GM18499 (cell line): ENCODE results near the gene IGF2BP2.
"Not testable (repeated sequence)": the region's sequence is repeated elsewhere in the genome, so short reads cannot be mapped to it uniquely, and the experiment has no call there.

ENCODE experiments used
- ATAC-seq: cut with Tn5 transposase; IDR thresholded peaks from one replicate; pipeline ENCODE4 v1.9.1; 2021; ENCODE audit warnings: moderate number of reproducible peaks; ENCODE audit not compliant: insufficient read depth, unreplicated experiment

IGF2BP2 gene

DNA sequence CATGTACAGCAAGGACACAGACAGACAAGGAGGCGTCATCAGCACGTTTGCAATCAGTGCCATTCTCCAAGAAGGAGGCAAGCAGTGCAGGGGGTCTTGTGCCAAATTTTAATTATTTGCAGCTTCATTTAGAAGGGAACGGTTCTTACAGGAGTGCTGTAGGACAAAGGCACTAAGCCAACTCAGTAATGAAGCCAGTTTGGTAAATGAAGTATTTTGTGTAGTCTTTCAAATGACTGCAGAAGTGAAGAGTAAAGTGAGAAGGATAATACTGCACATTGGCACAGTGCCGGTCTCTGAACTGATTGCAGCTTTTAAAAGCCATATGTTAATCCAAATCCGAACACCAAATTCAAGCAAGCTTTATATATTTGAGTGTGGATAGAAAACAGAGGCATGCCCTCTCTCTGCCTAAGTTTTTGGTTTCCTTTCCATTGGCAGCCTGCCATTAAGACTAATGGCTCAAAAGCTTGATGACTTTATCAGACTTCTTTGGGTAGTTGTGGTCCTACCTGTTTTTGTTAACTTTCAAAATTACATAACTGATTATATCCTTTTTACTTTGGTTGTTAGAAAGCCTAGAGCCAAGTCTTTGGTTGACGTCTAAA is 137.5 kb downstream of the IGF2BP2 start:
- ATAC-seq, result no peak

DNA sequence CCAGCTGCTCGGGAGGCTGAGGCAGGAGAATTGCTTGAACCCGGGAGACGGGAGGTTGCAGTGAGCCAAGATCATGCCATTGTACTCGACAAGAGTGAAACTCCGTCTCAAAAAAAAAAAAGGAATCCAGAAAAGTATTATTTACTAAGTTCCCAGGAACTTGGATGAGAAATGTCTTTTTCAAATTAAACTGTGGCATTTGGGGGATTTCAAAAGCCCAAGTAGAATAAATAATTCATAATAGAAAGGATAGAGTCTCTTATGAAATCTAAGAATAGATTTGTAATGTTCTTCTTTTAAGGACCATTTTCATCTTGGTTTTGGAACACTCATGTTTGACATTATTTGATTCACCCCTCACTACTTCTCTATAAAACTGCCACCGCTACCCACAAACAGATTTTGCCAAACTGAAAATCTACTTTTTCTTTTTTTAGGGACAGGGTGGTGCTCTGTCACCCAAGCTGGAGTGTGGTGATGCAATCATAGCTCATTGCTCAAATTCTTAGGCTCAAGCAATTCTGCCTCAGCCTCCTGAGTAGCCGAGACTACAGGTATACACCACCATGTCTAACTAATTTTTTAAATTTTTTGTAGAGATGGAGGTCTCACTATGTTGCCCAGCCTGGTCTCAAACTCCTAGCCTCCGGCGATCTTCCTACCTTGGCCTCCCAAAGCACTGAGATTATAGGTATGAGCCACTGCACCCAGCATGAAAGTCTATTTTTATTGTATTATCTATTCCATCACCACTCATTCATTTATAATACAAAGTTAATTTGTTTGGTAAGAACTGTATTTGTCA is 139.4 kb downstream of the IGF2BP2 start:
- no peak for ATAC-seq

DNA sequence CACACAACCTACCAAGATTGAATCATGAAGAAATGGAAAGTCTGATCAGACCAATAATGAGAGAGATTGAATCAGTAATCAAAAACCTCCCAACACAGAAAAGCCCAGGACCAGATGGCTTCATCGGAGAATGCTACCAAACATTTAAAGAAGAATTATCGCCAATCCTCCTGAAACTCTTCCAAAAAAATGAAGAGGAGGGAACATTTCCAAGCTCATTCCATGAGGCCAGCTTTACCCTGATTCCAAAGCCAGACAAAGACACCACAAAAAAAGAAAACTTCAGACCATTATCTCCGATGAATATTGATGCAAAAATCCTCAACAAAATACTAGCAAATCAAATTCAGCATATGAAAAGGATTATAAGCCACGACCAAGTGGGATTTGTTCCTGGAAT is 144.6 kb downstream of the IGF2BP2 start:
- no peak for ATAC-seq

DNA sequence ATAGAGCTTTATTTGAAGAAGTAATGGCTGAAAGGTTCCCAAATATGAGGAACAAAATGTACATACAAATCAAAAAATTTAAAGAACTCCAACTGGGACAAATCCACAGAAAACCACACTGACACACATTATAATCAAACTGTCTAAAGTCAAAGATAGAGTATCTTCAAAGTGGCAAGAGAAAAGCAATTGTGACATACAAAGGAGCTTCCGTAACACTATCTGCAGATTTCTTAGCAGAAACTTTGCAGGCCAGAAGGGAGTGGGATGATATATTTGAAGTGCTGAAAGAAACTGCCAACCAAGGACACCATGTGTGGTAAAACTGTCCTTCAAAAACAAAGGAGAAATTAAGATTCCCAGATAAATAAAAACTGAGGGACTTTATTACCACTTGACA is 146.8 kb downstream of the IGF2BP2 start:
- no peak for ATAC-seq

DNA sequence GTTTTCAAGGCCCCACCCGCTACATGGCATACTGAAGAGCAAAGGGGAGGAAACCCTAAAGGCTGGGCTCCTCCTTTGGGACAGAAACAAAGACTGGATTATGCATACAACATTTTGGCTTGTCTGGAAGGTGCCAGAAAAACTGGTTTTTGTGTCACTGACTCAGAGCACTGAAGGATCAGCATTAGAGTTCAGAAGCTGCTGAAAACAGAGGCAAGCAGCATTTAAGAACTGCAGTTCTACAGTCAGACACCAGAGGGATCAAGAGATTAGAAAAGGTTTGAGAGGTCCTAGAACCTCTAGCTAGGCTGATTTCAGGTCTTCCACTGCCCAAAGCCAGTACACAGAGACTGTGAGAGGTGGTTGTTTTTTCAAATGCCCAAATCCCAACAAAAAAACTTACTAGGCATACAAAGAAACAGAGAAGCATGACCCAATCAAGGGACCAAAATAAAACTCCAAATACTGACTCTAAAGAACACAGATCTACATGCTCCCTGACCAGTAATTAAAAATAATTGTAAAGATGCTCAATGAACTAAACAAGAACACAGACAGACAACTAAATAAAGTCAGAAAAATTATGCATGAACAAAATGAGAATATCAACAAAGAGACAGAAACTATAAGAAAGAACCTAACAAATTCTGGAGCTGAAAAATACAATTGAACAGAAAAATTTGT is 147.6 kb downstream of the IGF2BP2 start:
- no peak for ATAC-seq

DNA sequence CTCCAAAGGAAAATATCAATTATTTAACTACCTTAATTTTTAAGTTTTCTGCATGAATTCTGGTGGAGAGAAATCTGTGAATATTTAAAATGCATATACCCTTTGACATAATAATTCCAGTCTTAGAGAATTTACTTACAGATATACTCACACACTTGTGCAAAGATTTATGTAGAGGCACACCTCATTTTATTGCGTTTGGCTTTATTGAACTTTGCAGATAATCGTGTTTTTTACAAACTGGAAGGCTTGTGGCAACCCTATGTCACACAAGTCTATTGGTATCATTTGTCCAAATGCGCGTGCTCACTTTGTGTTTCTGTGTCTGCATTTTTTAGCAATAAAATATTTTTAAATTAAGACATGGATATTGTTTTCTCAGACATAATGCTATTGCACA is 157.3 kb downstream of the IGF2BP2 start:
- ATAC-seq, result no peak

DNA sequence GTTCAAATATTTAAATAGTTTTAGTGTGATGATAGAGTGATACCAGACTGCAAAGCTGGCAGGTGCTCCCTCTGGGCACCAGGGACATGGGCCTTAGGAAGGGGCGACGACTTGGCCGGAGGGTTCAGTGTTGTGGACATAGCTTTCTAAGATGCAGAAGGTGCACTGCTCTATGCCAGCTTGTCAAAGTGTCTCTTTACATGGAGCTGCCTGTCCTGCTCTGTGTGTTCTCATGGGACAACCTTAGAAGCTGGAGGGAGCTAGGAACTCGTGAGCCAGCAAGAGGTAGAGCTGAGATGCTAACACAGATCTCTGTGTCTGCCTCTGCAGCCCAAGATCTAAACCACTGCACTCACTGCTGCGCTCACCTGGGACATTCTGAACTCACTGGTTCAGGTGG is 160.9 kb downstream of the IGF2BP2 start:
- no peak for ATAC-seq

DNA sequence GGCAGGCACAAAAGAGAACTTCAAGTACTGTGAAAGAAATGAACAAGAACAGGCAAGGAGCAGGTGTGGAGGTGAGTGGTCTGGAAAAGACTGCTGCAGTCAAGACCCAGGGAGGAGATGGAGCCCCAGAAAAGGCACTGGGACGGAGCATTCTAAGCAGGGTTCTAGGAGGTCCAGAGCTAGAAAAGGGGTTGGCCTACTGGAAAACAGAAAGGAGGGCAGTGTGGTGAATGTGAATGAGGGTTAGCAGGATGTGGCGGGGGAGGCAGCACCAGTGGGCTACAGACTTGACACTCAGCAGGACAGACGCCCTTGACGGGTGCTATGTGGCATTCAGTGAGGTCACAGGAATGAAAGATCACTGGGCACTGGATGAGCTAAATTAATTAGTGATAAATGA is 163.1 kb downstream of the IGF2BP2 start:
- no peak for ATAC-seq

DNA sequence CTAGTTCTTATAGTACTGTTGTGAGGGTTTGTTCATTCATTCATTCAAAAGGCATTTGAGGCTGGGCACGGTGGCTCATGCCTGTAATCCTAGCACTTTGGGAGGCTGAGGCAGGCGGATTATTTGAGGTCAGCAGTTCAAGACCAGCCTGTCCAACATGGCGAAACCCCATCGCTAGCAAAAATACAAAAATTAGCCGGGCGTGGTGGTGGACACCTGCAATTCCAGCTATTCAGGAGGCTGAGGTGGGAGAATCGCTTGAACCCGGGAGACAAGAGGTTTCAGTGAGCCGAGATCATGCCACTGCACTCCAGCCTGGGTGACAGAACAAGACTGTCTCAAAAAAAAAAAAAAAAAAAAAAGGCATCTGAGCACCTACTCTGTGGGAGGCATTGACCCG is 163.5 kb downstream of the IGF2BP2 start:
- ATAC-seq, result not testable (repeated sequence)

DNA sequence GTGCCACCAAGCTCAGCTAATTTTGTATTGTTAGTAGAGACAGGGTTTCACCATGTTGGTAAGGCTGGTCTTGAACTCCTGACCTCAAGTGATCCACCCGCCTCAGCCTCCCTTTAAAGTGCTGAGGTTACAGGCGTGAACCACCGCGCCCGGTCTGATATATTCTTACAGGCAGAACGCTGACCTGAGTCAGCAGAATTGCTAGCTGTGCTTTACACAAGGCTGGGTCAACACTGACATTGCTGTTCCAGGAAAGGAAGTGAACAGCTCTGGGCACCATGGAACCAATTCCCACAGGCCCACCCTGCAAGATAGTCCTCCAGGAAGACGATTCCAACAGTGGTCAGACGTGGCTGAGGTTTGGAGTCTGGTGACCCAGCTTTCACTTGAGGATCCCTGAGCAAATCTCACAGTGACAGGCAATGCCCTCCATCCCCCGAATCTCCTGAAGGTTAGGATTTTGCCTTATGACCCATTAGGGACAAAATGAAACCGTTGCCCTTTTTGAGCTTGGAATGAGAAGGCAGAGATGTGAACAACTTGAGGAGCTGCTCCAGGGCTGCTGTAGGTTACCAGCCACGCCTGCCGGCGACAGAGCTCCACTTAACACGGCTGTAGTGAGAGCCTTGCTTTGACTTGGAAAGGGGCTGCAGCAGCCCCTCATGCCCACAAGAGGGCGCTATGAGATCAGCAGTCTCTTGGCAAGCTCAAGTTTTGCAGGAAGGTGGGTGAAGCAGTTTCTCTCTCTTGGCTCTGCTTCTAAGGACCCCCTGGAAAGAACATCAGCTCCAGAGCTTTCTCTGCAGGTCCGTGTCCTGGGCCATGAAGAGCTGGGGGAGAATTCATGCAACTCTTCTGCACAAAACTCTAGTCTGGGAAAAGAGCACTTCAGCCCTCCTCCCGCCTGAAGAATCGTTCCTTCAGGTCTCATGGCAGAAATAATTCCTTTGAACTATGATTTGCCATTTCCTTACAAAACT is 164.6 kb downstream of the IGF2BP2 start:
- no peak for ATAC-seq

DNA sequence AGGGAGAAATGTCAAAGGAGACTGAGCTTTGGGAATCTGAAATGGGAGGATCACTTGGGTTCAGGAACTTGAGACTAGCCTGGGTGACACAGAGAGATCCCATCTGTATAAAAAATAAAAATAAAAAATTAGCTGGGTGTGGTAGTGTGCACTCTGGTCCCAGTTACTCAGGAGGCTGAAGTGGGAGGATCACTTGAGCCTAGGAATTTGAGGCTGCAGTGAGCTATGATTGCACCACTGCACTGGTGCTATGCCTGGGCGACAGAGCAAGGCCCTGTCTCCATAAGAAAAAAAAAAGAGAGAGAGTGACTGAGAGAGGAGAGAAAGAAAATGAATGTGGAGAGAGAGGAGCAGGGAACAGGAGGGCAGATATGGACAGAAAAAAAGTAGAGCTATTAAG is 165.9 kb downstream of the IGF2BP2 start:
- no peak for ATAC-seq

DNA sequence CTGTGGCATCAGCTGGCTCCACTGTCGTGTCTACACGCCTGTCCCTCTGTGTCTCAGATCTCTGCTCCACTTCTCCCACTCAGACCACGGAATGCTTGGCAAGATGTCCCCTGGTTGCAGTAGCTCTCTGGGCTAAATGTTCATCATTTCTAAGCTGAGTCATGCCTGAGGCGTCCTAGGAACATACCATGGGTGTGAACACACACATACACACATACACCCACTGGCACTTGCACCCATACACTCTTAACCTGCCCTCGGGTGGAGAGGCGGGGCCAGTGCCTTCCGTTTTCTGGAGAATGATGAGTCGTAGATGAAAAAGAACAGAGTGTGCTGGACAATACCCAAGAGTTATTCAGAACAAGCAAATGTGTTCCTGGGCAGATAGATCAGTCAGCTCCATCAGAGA is 166.3 kb downstream of the IGF2BP2 start:
- ATAC-seq, result no peak

DNA sequence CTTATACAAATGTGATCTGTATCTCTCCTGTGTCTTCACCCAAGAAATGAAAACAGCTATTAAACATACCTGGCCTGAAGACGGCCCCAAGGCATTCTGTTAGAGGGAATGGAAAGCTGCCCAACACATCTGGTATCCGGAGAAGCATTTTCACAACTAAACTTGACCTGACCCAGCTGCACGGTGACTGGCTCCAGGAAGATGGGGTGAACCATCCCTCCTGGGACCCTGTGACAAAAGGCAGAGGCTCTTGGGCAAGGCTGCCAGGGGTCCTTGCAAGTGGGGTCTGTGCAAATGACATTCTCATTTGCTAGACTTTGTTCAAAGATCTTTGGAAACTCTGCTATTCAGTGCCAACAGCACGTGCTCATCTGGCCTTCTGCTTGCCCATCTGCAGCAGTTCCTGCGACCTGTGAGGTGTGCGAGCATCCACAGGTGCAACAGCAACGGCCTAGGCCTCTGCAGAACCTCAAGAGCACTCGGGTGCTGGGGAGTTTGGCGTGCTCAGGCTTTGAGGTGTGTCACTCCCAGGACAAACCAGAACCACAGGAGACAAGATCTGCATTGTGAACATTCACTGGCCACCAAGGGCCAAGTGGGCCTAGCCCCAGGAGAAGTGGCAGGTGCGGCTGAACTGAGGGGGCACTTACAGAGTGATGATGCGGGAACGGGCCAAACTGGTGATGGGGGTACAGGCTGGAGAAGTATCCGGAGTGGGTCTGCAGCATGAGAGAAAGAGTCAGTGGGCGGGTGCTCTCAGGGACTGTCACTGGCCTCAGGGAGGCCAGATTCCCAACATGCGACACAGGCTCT is 166.9 kb downstream of the IGF2BP2 start:
- ATAC-seq, result no peak

DNA sequence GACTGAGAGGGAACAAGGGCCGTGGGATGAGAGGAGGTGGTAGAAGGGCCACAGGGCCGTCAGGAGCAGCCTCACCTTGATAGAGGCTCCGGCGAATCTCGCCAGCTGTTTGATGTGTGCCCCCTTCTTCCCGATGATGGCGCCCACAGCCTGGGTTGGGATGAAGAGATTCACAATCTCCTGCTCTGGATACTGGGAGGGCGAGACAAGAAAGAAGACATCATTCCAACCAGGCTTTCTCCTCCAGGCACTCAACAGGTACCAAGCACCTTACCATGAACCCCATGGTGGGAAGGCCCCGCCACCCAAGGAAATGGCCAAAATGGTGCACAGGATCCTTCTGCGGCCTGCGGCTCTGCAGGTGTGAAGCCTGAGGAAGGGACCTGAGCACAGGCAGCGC is 167.6 kb downstream of the IGF2BP2 start:
- no peak for ATAC-seq

DNA sequence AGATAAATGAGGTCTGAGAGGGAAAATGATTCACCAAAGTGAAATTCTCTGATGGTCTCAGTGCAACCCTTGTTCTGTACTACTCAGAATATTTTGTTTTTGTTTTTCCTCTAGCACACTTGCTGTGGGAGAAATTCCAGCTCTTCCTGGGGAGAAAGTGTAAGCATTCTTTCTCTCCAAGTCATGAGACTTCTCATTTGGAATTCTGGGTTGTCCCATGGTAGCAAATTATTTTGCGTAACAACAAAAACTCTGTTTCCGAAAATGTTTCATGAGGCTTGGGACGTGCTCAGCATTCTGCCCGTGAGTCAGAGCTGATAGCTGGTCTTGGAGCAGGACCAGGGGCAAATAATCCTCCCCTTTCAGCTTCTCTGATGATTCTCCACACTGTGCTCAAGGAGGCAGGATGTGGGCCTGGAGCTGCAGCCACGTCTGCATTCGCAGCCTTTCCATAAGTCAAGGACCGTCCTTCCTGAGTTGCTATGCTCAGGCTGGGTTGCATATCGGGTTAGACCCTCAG is 168.5 kb downstream of the IGF2BP2 start:
- ATAC-seq, result no peak

DNA sequence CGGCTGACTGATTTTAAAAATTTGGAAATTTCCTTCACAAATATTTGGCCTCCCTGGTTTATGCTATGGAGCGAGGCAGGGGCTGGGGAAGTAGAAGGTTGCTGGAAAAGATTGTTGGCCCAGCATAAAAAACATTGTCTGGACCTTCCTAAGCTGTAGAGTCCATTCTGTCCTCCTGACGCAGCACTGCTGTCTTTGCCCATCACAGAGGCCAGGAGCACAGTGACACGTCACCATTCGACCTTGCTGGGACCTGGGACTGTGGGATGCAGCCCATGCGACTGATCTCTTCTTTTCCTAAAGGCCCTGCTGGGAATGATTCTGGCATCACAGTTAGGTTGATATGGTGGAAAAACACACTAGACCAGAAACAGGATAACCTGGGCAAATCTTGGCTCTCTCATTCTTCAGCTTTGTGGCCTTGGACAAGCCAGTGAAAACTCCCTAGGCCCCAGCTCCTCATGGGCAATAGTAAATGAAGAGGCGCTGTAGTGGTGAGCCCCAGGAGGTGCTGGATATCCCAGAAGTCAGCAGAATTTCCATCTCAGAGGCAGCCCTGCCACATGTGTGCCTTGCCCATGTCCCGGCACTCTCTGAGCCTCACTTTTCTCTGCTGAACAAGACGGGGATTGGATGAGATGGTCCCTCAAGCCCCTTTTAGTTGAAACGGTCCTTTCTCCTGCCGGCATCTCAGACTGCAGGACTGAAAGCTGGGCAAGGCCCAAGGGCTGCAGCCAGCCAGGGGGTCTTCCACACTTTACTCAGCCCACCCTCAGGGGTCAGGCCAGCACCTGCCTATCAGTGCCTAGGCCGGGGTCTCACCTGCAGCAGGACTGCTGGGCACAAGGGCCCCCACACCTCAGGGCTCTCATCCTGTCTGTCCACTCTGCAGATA is 169.2 kb downstream of the IGF2BP2 start:
- no peak for ATAC-seq

DNA sequence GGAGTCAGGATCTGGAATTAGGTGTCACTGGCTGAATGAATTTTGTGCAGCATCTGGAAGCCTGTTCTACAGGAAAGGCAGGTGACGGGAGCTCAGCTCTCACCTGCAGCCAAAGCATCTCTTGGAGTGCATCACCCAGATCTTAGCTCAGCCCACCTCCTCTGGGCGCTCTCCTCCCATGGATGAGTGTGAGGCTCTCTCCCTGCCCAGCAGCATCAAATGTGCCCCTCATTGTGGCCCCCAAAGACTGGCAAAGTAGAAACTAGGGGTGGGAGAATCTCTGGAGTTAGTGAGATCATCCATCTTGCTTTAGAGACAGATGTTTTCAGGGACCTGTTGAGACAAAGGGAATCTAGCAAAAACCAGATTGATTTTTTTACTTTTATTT is 170.1 kb downstream of the IGF2BP2 start:
- no peak for ATAC-seq

DNA sequence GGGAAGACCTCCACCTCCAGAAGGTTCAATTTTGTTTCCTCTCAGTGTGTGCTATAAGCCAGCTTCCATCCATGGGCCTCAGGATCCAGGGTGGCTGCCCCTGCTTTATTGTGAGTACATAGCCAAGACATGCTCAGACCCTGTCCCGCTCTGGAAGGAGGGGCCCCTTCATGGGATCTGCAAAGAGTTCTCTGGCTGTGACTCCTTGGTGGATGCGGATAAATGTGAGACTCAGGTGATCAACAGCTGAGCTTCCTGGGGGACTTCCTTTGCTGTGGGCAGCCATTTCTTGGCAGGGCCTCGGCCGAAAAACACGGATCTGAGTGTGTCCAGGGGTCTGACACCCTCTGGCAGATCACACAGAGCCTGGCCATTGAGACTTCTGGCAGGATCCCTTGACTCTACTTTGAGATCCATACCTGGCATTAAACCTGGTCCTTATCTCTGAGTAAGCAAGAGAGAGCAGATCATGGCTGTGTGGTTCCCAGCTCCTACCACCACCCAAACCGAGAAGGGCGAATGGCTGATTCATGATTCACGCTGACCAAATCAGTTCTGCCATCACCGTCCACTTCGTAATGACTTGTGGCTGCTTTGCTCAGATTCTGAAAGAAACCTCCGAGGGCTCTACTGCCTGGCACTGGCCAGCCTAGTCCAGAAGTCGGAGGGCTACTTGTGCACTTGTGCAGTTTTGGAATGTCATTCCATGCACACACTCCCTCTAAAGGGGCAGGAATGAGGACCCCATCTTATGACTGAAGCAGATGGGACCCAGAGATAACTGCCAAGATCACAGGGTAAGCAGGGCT is 170.7 kb downstream of the IGF2BP2 start:
- no peak for ATAC-seq
